Transverse colon (tissue), 4 donors: Measurements from ENCODE around the gene CDT1. TPM values are rescaled to one million over a fixed set of nuclear protein-coding genes. Genes with fewer than 3 reads are reported as not detected.

Experiments
- DNase-seq: peaks from one replicate; pipeline ENCODE4 v3.0.0-alpha.2; 2019
- H3K27ac ChIP-seq, 4 donors: fragments of 200-600 bp; sonication (generic); 2 replicates each; pipeline ENCODE4 v1.5.1; 2016 to 2018; ENCODE audit warnings: inconsistent platforms in 4 of 4
- H3K27me3 ChIP-seq: fragments of 200-600 bp; sonication (generic); 2 replicates; pipeline ENCODE4 v1.5.1; 2017; ENCODE audit warnings: inconsistent platforms
- H3K36me3 ChIP-seq, 4 donors: fragments of 200-600 bp; sonication (generic); 2 replicates each; pipeline ENCODE4 v1.5.1; 2017 to 2019; ENCODE audit warnings: inconsistent platforms in 4 of 4
- H3K4me1 ChIP-seq, 4 donors: fragments of 200-600 bp; sonication (generic); 2 replicates each; pipeline ENCODE4 v1.5.1; 2017 to 2020; ENCODE audit warnings: inconsistent platforms in 4 of 4
- H3K4me3 ChIP-seq, 4 donors: fragments of 200-600 bp; sonication (generic); 1 replicate in 1 of 4; 2 replicates in 3 of 4; pipeline versions ENCODE4 v1.5.1 to v1.6.1; 2017 to 2019; ENCODE audit warnings: inconsistent platforms in 4 of 4
- H3K9me3 ChIP-seq, 2 donors: fragments of 200-600 bp; sonication (generic); 2 replicates each; pipeline ENCODE4 v1.5.1; 2017 to 2019; ENCODE audit warnings: inconsistent platforms in 2 of 2
- CTCF ChIP-seq, 5 experiments: fragments of 200-600 bp in 3 of 5; fragments of 450-650 bp in 2 of 5; sonication (generic) in 3 of 5; IDR thresholded peaks; 1 replicate in 2 of 5; 2 replicates in 3 of 5; pipeline ENCODE4 v1.5.1; 2016 to 2017; ENCODE audit warnings: antibody characterized with exemption in 5 of 5, inconsistent platforms in 3 of 5, mild to moderate bottlenecking in 2 of 5, moderate library complexity in 1 of 5
- EP300 ChIP-seq: sonication (generic); formaldehyde crosslinking; IDR thresholded peaks from one replicate; pipeline ENCODE4 v1.6.1; 2017; ENCODE audit warnings: antibody characterized with exemption, low read depth
- POLR2A ChIP-seq: fragments of 450-650 bp; IDR thresholded peaks from one replicate; pipeline ENCODE4 v1.6.1; 2016; ENCODE audit warnings: antibody characterized with exemption, mild to moderate bottlenecking, moderate library complexity
- POLR2AphosphoS5 ChIP-seq, 3 donors: sonication (generic); formaldehyde crosslinking; IDR thresholded peaks; one replicate each; pipeline ENCODE4 v1.6.1; 2016; ENCODE audit warnings: antibody characterized with exemption in 3 of 3
- WGBS, 2 donors: methylation state at CpG; one replicate each; pipeline ENCODE4 v1.1.5; 2018; ENCODE audit warnings: low coverage in 1 of 2; 5-methylcytosine and 5-hydroxymethylcytosine counted together
- in situ Hi-C, 4 donors: fragments of 200-750 bp; cut with MboI; loops; one replicate each; pipeline versions ENCODE4 v1.15.0 to v1.15.1; 2017; ENCODE audit warnings: low sequenced_read_pairs in 3 of 4, low pct_ligation_motif_present in 1 of 4, low pct_unique_long_range_greater_than_20kb in 1 of 4
- intact Hi-C: fragments of 100-400 bp; cut with DNase I; formaldehyde crosslinking; loops from one replicate; pipeline ENCODE4 v1.15.1; 2023; ENCODE audit warnings: low total_unique reads
- total RNA-seq, 4 donors: library from RNA; depleted of rRNA; stranded (reverse); fragments of >200 nt; gene quantifications; one replicate each; pipeline ENCODE4 v1.1.0, GENCODE V29; 2016

The CDT1 gene
- total RNA-seq, 4 donors from 2014 or later = 3.8 to 12.5 (median 6.7) TPM; not detected in 1

GRCh38 chr16:88800277-88800592 lies 3.4 kb upstream of the CDT1 start:
- in situ Hi-C loops = loop anchor here in 1 of 4 donors (25.0 kb wide), 1 partner anchor 412 kb away; the partner anchor contains the start of genes SLC22A31 and ZNF778

GRCh38 chr16:88804173-88804551 lies 573 bp downstream of the CDT1 start:
- H3K27ac ChIP-seq = peak overlapping the region in 2 of 4 donors; percentile 88 to 89
- H3K4me3 ChIP-seq = peak overlapping the region in 3 of 4 donors; percentile 51 to 87 (median 70)
- H3K4me1 ChIP-seq = peaks cover 6 to 24% (median 21%) of the 10 kb centered on the region in 4 donors
- H3K36me3 ChIP-seq = no peaks in the 10 kb centered on the region
- no peak for DNase-seq
- H3K27me3 ChIP-seq = no peaks in the 10 kb centered on the region
- intact Hi-C loops = no loop called here
- WGBS, 2 donors = 2% methylated on average over 16 of the region's 16 CpGs; no CpG with 5 or more reads in 1 of the 2 donors
- in situ Hi-C loops = loop anchor here in 1 of 4 donors (25.0 kb wide), 1 partner anchor 408 kb away; the partner anchor contains the start of genes SLC22A31 and ZNF778
- H3K9me3 ChIP-seq = no peaks in the 10 kb centered on the region
- TF ChIP-seq CTCF (IDR thresholded peaks at IDR 0.05) = no peak
- no peak for TF ChIP-seq POLR2A
- TF ChIP-seq EP300 = no peak
- TF ChIP-seq POLR2AphosphoS5 (IDR thresholded peaks at IDR 0.05) = no peak

More at GRCh38 chr16:88800277-88800592, 3.4 kb upstream of the CDT1 start:
- H3K36me3 ChIP-seq = no peaks in the 10 kb centered on the region
- DNase-seq = no peak
- no peak overlapping the region for H3K4me3 ChIP-seq
- no peaks in the 10 kb centered on the region for H3K9me3 ChIP-seq
- intact Hi-C loops = no loop called here
- WGBS, 2 donors = 91 to 93% methylated on average over 3 to 6 of the region's 6 CpGs
- peaks cover 6 to 24% (median 22%) of the 10 kb centered on the region in 4 donors for H3K4me1 ChIP-seq
- no peaks in the 10 kb centered on the region for H3K27me3 ChIP-seq
- TF ChIP-seq CTCF (IDR thresholded peaks at IDR 0.05) (no peak), EP300 (no peak), POLR2A (no peak), POLR2AphosphoS5 (IDR thresholded peaks at IDR 0.05) (no peak)
- H3K27ac ChIP-seq = no peak overlapping the region

GRCh38 chr16:88804552-88805339 lies 1.2 kb downstream of the CDT1 start:
- H3K36me3 ChIP-seq = no peaks in the 10 kb centered on the region
- in situ Hi-C loops = loop anchor here in 1 of 4 donors (25.0 kb wide), 1 partner anchor 408 kb away; the partner anchor contains the start of genes SLC22A31 and ZNF778
- DNase-seq = no peak

More at GRCh38 chr16:88804552-88805339, 1.2 kb downstream of the CDT1 start:
- TF ChIP-seq POLR2A (no peak), EP300 (no peak), POLR2AphosphoS5 (IDR thresholded peaks at IDR 0.05) (no peak), CTCF (IDR thresholded peaks at IDR 0.05) (no peak)
- Histone ChIP-seq H3K4me1 (peaks cover 6 to 25% (median 21%) of the 10 kb centered on the region in 4 donors), H3K27me3 (no peaks in the 10 kb centered on the region), H3K9me3 (no peaks in the 10 kb centered on the region), H3K4me3 (peak overlapping the region in 2 of 4 donors; percentile 70 to 87), H3K27ac (peak overlapping the region in 2 of 4 donors; percentile 88 to 89)
- intact Hi-C loops = no loop called here
- 23% methylated on average over 18 of the region's 39 CpGs; no CpG with 5 or more reads in 1 of the 2 donors for WGBS, 2 donors
